GM19467 (cell line): Measurements from ENCODE around the gene VGLL2.

ENCODE experiments used
- ATAC-seq: cut with Tn5 transposase; IDR thresholded peaks from one replicate; pipeline ENCODE4 v1.9.1; 2021; ENCODE audit warnings: mild to moderate bottlenecking, moderate library complexity; ENCODE audit not compliant: unreplicated experiment

Gene VGLL2

DNA sequence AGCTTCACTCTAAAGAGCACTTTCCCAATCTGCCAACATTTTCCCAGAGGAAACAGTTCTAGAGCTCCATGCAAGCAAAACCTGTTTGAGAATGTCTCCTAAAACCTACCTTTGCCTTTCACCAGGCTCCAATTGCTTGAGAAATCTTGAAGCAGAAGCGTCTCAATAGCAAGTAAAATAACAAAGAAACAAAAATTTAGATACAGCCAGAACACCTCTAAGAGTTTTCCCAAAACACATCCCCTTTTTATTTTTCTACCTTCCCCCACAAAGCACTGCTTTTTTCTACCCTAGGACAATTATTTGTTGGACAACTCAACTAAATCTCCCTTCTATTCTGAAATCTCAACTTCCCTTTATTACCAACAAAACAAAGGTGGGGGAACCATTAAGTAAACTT lies 3.6 kb downstream of the VGLL2 start:
- ATAC-seq = no peak

GRCh38 chr6:117269638-117270054 lies 4.3 kb downstream of the VGLL2 start:
- ATAC-seq = no peak

DNA sequence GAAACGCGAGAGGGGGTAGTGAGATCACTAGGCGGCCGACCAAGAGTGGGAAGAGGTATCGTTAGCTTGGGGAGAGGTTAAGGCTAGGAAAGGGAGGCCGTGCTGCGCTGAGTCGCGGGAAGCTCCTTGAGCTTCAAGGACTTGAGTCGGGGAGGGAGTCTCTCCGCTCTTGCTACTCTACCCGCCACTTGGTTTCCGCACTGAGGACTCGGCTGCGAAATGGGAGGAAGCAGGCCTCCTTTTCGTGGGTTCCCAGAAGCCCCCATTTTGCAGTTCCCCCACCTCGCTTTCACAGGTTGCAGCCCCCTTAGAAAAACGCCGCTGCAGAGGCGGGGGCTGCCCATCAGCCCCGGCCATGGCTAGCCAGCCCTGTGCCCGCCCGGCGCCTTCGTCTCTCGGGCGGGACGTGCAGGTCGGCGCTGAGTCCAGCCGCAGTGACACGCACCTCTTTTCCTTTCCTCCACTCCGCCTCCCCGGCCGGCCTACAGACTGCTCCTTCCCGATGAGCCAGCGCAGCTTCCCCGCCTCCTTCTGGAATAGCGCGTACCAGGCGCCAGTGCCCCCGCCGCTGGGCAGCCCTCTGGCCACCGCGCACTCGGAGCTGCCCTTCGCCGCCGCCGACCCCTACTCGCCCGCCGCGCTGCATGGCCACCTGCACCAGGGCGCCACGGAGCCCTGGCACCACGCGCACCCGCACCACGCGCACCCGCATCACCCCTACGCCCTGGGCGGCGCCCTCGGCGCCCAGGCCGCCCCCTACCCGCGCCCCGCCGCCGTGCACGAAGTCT lies 4.9 kb downstream of the VGLL2 start:
- ATAC-seq = no peak

DNA sequence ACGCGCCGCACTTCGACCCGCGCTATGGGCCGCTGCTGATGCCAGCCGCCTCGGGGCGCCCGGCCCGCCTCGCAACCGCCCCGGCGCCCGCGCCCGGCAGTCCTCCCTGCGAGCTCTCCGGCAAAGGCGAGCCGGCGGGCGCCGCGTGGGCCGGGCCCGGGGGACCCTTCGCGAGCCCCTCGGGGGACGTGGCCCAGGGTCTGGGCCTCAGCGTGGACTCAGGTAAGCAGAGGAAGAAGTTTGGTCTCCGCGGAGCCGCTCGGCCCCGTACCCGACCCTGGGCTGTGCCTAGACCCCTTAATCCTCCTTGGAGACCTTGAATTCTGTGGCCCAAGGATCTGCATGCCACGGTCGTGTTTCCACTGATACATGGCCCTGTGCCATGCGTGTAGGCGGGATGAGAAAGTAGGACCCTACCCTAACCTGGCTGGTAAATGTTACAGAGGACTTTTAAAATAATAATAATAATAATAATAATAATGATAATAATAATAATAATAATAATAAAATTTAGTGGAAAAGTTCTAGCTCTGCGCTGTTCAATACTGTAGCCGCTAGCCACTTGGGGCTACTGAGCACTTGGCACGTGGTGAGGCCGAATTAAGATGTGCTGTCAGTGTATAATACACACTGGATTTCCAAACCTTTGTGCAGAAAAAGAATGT lies 5.6 kb downstream of the VGLL2 start:
- ATAC-seq = no peak

- no peak for ATAC-seq
Observed at GRCh38 chr6:117272032-117272866, 6.9 kb downstream of the VGLL2 start.

DNA sequence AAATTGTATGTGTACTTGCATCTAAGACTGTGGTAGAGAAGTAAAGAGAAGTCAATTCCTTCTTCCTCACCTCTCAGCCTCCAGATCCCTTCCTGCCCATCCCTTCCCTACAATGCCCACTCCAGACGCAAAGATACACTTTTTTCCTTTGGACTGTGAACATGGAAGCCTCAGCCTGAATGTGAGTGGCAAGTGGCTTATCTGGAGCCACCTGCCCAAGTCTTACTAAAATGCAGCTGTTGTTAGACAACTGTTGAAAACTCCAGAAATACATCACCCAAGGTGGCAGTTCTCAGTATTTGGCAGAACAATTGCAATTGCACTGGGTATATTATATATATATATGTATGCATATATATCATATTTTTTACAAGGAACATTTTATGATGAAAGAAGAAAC lies 7.5 kb downstream of the VGLL2 start:
- ATAC-seq = no peak

DNA sequence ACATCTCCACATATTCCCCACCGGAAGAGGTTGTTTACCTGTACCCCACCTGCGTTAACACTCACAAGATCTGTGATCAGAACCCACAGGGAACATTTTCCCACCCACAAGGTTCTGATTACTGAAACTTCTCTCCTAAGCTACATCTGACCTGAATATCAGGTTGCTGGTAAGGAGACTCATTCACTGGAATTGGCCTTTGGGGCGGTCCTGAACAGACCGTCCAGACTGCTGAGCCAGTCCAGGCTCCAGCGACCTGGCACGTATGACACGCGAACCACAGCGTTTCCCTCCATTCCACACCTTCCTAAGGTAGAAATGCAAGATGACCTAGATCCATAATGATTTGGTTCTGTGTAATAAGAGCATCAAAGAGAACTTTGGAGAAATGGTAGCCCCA lies 9.8 kb downstream of the VGLL2 start:
- no peak for ATAC-seq

DNA sequence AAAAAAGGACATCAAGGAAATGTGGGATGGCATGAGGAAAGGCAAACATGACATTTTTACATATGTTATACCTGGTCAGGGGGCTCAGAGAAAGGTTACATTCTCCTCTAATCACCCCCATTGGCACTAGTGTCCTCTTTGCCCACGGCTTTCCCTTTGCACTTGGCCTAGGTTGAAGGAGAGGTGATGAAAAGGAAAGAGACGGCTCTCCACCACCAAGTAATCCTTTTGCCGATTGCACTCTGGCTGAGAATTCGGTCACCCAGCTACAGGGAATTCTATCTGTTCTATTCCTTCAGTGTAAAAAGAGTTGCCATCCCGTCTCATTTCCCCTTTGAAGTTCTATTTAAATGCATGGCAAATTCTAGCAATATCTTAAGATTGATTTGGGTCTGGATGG lies 10.4 kb downstream of the VGLL2 start:
- ATAC-seq = no peak

DNA sequence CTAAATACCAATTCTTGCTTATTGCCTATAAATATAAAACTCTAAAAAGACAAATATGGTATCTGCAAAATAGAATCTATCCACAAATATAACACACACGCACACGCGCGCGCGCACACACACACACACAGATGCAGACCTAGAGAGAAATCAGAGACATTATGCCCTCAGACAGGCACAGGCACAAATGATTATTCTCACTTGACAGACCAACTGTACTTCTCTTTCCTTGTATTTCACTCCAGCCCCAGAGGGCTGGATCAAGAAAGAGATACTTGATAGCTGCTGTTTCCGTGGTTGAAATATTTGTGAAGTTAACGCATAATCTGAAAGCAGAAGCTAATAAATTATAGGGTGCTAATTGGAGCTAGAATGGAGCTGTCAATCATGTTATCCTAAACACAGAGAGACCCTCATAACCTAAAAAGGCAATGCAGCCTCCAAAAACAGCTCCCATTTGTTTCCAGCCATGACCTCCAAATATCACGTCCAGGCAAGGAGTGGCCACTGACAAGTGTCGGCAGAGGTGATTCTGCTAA lies 11.5 kb downstream of the VGLL2 start:
- ATAC-seq = no peak

DNA sequence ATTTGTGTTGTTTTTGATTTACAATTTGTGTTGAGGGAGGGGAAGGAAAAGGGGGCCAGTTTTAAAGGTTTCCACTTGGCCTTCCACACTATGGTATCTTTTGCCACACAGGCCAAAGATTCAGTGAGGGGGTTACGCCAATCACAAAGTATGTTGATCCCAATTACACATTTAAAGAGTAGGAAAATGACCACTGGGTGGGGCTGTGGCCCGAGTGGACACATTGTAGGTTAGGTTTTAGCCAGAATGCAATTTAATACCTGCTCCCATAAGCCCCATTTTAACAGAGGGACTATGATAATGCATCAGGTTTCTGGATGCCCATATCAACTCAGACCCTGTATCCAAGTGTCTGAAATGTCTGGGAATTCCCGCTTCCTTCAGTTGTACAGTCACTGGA lies 15.6 kb downstream of the VGLL2 start:
- ATAC-seq = no peak

DNA sequence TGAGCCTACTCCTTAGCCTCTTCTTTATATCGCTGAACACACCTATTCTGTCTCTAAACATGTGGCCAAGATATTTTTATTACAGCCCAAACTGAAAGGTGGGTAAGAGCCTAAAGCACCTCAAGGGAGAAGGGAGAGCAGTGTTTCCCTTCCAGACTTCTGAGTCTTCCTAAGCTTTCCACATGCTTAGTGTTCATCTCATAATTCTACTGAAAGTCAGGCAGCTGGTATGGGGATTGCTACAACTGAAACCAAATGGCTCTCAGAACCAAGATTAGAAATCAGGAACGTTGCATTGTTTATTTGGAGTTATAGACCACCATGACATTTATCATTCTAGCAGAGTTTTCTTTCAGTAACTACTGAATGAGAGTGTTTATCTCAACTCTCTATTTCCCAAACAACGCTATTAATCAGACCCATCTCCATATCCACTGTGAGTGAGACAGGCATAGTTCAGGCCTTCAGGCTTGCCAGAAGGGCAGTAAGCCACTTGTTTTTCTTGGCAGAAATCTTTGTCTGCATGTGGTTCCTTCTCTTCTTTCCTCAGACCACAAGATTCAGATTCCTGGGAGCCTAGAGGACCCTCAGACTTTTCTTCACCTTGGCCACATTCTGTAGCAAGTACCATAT lies 22.8 kb downstream of the VGLL2 start:
- no peak for ATAC-seq

DNA sequence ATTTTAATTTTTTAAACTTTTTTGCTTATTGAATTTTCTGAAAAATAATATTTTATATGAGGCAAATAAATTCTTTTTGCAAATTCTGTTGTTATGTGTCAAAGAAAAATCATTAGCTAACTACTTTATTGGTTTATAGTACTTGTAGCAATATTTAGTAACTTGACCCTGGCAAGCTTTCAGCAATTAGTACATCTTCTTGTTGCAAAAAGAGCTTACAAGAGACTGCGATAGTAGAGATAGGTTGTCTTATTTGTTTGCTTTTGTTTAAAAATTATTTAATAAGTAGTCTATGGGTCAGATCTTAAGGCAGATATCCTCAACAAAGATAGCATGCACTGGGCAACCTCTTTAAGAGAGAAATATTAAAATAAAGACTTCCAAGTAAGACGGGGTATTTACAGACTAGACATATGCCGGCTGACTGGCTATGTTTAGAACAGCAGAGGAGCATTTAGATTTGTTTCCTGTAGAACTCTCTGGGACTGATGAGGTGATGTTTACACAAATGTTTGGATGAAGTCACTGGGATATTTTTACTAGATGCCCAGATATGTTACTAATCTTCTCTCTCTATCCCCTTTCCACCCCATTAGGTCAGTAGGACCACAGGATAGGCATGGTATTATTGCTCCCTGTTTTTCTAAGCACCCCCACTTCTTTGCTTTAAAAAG lies 25.0 kb downstream of the VGLL2 start:
- ATAC-seq = no peak

GRCh38 chr6:117298941-117299340 lies 33.6 kb downstream of the VGLL2 start:
- no peak for ATAC-seq

GRCh38 chr6:117303323-117303722 lies 38.0 kb downstream of the VGLL2 start:
- no peak for ATAC-seq

DNA sequence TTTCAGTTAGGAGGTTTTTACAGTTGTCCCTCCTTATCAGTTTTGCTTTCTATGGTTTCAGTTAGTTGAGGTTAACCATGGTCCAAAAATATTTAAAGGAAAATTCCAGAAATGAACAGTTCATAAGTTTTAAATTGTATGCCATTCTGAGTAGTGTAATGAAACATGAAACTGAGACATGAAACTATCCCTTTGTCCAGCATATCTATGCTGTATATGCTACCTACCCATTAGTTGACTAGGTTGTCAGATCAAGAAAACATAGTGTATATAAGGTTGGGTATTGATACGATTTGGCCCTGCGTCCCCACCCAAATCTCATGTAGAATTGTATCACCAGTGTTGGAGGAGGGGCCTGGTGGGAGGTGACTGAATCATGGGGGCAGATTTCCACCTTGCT lies 39.1 kb downstream of the VGLL2 start:
- ATAC-seq = no peak

GRCh38 chr6:117306227-117306790 lies 41.0 kb downstream of the VGLL2 start:
- no peak for ATAC-seq

- ATAC-seq = no peak
Observed at GRCh38 chr6:117307655-117308054, 42.3 kb downstream of the VGLL2 start.

DNA sequence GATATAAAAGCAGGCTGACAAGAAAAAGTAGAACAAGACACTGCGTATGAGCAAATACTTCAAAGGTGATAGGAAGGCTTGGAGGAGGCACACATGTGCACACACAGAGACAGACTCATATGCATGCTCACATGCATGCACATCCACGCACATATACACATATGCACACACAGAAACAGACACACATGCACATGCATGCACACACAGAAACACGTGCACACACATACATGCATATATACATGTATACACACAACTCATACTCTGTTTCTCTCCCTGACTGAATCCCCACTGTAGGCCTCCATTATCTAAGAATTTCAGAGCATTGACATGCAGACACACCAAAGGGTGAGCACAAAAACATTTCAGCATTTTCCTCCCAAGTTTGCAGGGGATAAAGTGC lies 43.7 kb downstream of the VGLL2 start:
- ATAC-seq = no peak

DNA sequence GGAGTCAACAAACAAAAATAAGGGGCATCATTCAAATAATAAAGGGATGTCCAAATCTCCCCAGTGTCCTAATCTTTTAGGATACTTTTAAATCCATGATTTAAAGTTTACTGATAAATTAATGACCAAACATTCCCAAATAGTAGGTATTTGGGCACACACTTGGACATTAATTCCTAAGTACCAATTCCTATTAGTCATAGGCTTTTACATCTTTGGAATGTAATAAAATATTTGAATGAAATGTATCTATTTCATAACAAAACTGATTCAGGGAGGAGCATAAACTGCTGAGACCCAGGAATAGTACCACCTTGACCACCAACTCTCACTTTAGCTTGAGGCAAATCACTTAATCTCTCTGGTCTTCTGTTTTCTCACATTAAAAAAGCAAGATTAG lies 44.3 kb downstream of the VGLL2 start:
- ATAC-seq = no peak

DNA sequence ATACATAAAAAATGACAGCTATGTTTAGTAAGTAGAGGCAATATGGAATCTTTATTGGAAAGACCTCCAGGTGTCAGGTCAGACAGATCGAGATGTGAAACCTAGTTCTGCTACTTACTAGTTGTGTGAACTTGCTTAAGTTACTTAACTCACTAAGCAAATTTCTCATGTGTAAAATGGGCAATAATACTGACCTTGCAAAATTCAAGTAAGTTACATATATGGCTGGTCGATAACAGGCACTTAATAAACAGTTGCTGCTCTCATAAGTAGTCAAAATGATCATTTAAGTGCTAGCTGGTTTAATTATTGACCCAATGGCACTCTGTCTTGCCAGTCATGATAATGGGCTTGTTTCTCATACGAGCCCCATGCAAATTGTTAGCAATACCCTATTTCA lies 46.0 kb downstream of the VGLL2 start:
- ATAC-seq = no peak
